GM12865 (cell line): ENCODE data around the gene HLA-DQA1.
A peak's percentile ranks its signal among the peaks of the same experiment; 100 is the strongest.

Source experiments
- DNase-seq: peaks from one replicate; pipeline ENCODE4 v3.0.0; 2010; ENCODE audit warnings: low read depth
- H3K4me3 ChIP-seq: 2 replicates; pipeline ENCODE4 v1.5.1; 2011; ENCODE audit warnings: mild to moderate bottlenecking, low read depth, low read length, control low read depth
- TF ChIP-seq, protein P1 (sequence below): IDR thresholded peaks from 2 replicates; pipeline ENCODE4 v1.5.1; 2011; ENCODE audit warnings: low read length, control low read depth, low read depth, inconsistent platforms; ENCODE audit not compliant: insufficient read depth; ENCODE audit errors: missing control alignments

Gene HLA-DQA1

DNA sequence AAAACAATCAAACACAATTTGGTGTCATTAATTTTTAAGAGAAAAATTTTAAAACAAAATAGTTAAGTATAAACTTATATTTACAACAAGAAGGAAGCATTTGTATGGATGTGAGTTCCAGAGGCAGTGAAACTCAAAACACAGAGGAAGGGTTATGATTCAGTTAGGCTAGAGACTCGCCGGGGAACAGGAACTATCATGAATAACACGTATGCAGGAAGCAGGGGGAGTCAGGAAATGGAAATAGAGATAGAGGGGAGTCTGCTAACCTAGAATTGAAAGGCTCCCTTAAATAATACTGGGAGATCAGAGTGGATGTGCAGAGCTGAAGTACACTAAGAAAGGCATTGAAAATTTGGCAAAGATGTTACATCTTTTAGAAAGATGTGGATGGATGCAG is 33.3 kb upstream of the HLA-DQA1 start:
- H3K4me3 ChIP-seq, result peak overlapping the region; percentile 7; the same call in 1 of the 2 replicates
- TF ChIP-seq, protein P1, sequence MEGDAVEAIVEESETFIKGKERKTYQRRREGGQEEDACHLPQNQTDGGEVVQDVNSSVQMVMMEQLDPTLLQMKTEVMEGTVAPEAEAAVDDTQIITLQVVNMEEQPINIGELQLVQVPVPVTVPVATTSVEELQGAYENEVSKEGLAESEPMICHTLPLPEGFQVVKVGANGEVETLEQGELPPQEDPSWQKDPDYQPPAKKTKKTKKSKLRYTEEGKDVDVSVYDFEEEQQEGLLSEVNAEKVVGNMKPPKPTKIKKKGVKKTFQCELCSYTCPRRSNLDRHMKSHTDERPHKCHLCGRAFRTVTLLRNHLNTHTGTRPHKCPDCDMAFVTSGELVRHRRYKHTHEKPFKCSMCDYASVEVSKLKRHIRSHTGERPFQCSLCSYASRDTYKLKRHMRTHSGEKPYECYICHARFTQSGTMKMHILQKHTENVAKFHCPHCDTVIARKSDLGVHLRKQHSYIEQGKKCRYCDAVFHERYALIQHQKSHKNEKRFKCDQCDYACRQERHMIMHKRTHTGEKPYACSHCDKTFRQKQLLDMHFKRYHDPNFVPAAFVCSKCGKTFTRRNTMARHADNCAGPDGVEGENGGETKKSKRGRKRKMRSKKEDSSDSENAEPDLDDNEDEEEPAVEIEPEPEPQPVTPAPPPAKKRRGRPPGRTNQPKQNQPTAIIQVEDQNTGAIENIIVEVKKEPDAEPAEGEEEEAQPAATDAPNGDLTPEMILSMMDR, result no peak
- DNase-seq, result no peak

DNA sequence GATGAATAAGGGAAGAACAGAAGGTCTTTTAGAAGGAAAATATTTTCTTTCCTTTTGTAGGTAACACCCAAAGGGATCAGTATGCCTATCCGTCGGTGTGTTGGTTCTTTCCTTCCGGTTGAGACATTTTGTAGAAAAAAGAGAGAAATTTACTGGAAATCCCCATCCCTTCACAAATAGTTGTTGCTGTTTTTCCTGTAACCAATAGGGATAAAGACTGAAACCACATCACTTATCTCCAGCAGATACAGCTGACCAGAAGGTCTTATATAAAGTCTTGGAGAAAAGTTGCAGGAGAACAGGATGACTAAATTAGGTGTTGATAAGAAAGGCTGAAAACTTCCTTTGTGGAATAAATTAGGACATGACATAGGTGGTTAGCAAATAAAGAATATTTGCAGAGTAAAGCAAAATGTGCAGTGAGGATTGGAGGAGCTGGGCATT is 32.8 kb upstream of the HLA-DQA1 start:
- peak; percentile 84 for DNase-seq
- TF ChIP-seq, protein P1, result no peak
- peak overlapping the region; percentile 7; the same call in 1 of the 2 replicates for H3K4me3 ChIP-seq

DNA sequence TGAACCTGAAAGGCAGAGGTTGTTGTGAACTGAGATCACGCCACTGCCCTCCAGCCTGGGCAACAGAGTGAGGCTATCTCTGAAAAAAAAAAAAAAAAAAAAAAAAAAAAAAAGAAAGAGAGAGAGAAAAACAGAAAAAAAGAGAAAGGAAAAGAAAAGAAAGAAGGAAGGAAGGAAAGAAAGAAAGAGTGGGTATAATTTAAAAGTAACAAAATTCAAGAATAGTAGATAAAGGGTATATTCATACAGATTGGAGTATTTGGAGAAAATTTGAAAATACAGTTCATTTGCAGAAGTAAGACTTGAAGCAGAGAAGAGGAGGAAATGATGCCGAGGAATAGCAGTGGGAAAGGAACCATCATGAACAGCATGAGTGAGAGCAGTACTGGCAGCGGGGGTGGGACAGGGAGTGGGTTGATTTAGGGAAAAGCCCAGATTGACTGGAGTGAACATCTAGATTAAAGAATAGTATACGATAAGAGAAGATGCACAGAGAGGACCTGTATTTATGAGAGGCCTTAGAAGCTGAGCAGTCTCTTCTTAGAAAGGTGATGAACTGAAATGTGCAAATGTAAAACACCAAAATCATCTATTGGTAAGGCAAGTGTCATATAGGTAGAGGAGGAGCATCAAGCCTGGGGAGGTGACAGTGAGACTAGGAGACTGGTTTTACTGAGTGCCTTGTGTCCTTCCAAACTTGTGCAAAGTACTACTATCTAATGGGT is 29.8 kb upstream of the HLA-DQA1 start:
- DNase-seq, result peak; percentile 59
- H3K4me3 ChIP-seq, result peak overlapping the region; percentile 16; the same call in 1 of the 2 replicates
- TF ChIP-seq, protein P1, result no peak

DNA sequence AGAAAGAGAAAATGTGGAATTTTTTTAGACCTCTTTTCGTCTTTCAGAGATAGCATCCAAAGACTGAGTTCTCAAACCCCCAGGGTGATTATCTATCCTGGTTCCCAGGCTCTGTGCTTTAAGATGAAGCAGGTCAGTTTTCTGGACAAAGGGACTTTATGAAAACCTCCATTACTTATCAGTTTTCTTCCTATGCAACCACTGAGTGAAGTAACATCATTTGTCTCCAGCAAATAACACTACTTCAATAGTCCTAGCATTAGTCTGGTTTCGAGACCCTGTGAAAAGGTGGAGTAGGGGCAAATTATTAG is 29.3 kb upstream of the HLA-DQA1 start:
- peak overlapping the region; percentile 16 for H3K4me3 ChIP-seq
- no peak for DNase-seq
- TF ChIP-seq, protein P1, result no peak

DNA sequence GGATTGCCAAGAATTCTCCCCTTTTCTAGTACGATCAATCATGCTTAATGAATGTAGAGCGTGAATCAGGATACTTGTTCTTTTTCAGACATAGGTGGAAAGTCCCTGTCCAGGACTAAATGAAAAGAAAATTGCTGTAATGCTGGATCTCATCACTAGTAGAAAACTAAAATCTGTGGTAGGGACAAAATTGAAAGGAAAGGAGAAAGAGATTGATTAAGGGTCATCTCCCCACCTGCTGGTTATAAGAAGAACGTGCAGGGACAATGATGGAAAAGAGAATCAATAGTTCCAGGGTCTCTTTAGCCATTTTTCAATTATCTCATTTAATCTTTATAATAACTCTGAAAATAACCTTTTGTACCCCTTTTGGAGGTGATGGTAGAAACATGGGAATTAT is 28.8 kb upstream of the HLA-DQA1 start:
- TF ChIP-seq, protein P1, result peak; percentile 35
- peak overlapping the region; percentile 11 for H3K4me3 ChIP-seq
- peak; percentile 72 for DNase-seq

DNA sequence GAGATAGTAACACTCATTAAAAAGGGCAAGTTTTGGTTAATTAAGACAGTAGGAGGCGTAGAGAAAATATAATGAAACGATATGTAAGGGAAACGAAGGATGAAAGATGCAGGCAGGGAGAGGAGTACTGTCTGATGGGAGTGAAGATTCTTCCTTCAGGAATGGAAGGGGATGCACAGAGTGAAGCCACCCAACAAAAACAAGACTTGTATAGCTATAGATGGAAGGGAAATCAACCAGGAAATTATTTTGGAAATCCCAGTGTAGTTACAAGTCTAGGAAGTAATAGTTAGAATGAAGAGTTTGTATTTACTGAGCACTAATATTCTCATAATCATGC is 27.8 kb upstream of the HLA-DQA1 start:
- TF ChIP-seq, protein P1, result no peak
- DNase-seq, result no peak
- peak overlapping the region; percentile 46 for H3K4me3 ChIP-seq
